T-cell (primary cell): ENCODE measurements around the gene SMAD5. TPM values are rescaled to one million over a fixed set of nuclear protein-coding genes. Genes with fewer than 3 reads are reported as not detected.

Source experiments
- ATAC-seq, 4 experiments: fragments of 200-7000 bp in 3 of 4; fragments of 150-1000 bp in 1 of 4; cut with Tn5 transposase; replicated peaks in 1 of 4; 1 replicate in 3 of 4; 2 replicates in 1 of 4; pipeline ENCODE4 v1.10.0; 2021; ENCODE audit warnings: moderate library complexity in 3 of 4, mild to moderate bottlenecking in 2 of 4, moderate number of reproducible peaks in 1 of 4
- CTCF ChIA-PET, 2 donors: fragments of 300-600 bp; sonication (Branson Sonifier 250); formaldehyde crosslinking; loops; one replicate each; lab custom pipeline; 2022; ENCODE audit warnings: antibody characterized with exemption in 2 of 2; lab: Charles Lee
- POLR2A ChIA-PET, 2 donors: fragments of 300-600 bp; sonication (Branson Sonifier 250); formaldehyde crosslinking; loops; one replicate each; lab custom pipeline; 2022; ENCODE audit warnings: antibody characterized with exemption in 2 of 2; lab: Charles Lee
- DNase-seq, 35 experiments: peaks; one replicate each; pipeline versions ENCODE4 v3.0.0 to v3.0.0-alpha.2; 2013 to 2023
- H3K27ac ChIP-seq: one replicate; pipeline ENCODE4 v1.5.1; 2013; ENCODE audit warnings: low read length
- H3K27me3 ChIP-seq, 2 experiments: replicated peaks in 1 of 2; 1 replicate in 1 of 2; 2 replicates in 1 of 2; pipeline versions ENCODE4 v1.6.1 to v1.7.0; 2013; ENCODE audit warnings: low read length in 1 of 2, mixed read lengths in 1 of 2; ENCODE audit not compliant: control insufficient read depth in 2 of 2, insufficient read depth in 2 of 2; ENCODE audit errors: extremely low read depth in 1 of 2
- H3K36me3 ChIP-seq, 2 donors: 1 replicate in 1 of 2; 2 replicates in 1 of 2; pipeline versions ENCODE4 v1.6.1 to v1.7.0; 2013; ENCODE audit warnings: low read length in 1 of 2; ENCODE audit not compliant: control insufficient read depth in 2 of 2, insufficient read depth in 1 of 2; ENCODE audit errors: extremely low read depth in 1 of 2
- H3K4me1 ChIP-seq, 2 experiments: 1 replicate in 1 of 2; 2 replicates in 1 of 2; pipeline versions ENCODE4 v1.6.1 to v1.7.0; 2013; ENCODE audit warnings: low read length in 2 of 2, mixed read lengths in 1 of 2; ENCODE audit not compliant: insufficient read depth in 2 of 2, control insufficient read depth in 1 of 2; ENCODE audit errors: extremely low read depth in 1 of 2
- H3K4me3 ChIP-seq, 2 donors: 1 replicate in 1 of 2; 2 replicates in 1 of 2; pipeline versions ENCODE4 v1.5.1 to v1.7.0; 2013; ENCODE audit warnings: mild to moderate bottlenecking in 2 of 2, low read length in 1 of 2, moderate library complexity in 1 of 2; ENCODE audit not compliant: control insufficient read depth in 1 of 2; ENCODE audit errors: extremely low read depth in 1 of 2
- H3K9me3 ChIP-seq: 2 replicates; pipeline ENCODE4 v1.7.0; 2013
- H3K27ac Mint-ChIP-seq, 2 donors: one replicate each; pipeline ENCODE4 v1.8.0; 2020 to 2021; ENCODE audit warnings: mild to moderate bottlenecking in 2 of 2, mixed read lengths in 2 of 2
- H3K27me3 Mint-ChIP-seq, 2 donors: one replicate each; pipeline ENCODE4 v1.8.0; 2021 to 2022; ENCODE audit warnings: mixed read lengths in 2 of 2
- H3K36me3 Mint-ChIP-seq: one replicate; pipeline ENCODE4 v1.8.0; 2021; ENCODE audit warnings: mixed read lengths
- H3K4me1 Mint-ChIP-seq, 3 donors: one replicate each; pipeline ENCODE4 v1.8.0; 2020 to 2022; ENCODE audit warnings: mixed read lengths in 3 of 3, mild to moderate bottlenecking in 1 of 3
- H3K4me3 Mint-ChIP-seq, 3 donors: one replicate each; pipeline ENCODE4 v1.8.0; 2020 to 2022; ENCODE audit warnings: mild to moderate bottlenecking in 3 of 3, mixed read lengths in 3 of 3, moderate library complexity in 3 of 3
- H3K9me3 Mint-ChIP-seq, 3 donors: one replicate each; pipeline ENCODE4 v1.8.0; 2020 to 2022; ENCODE audit warnings: mixed read lengths in 3 of 3
- WGBS: methylation state at CpG from one replicate; pipeline ENCODE4 v1.1.5; 2013; ENCODE audit warnings: missing lambda C conversion rate; ENCODE audit not compliant: insufficient coverage; 5-methylcytosine and 5-hydroxymethylcytosine counted together
- total RNA-seq, 35 experiments: library from RNA in 6 of 35; stranded (reverse) in 6 of 35; fragments of 120-200 nt in 1 of 35; gene quantifications; one replicate each; pipeline versions ENCODE4 v1.2.1 to v1.2.4 and lab custom pipeline; 2013 to 2026

The SMAD5 gene
- total RNA-seq, 5 donors from 2014 or later (not counting 1 experiment from before 2014, with no cell fraction given): 8.7 to 24.2 (median 18.4) TPM

- H3K27me3 ChIP-seq: peaks cover 0 to 21% of the 10 kb centered on the region in 2 experiments
- CTCF ChIA-PET: no interaction called here
- peaks cover 0 to 6% of the 10 kb centered on the region in 2 experiments for H3K4me1 ChIP-seq
- Mint-ChIP-seq H3K27me3 (peaks cover 18 to 25% of the 10 kb centered on the region in 2 donors), H3K27ac (no peak overlapping the region), H3K9me3 (no peaks in the 10 kb centered on the region), H3K36me3 (no peaks in the 10 kb centered on the region), H3K4me1 (peaks cover 9 to 56% (median 42%) of the 10 kb centered on the region in 3 donors), H3K4me3 (no peak overlapping the region)
- WGBS: 100% methylated on average over 1 of the region's 2 CpGs
- POLR2A ChIA-PET: no interaction called here
- H3K4me3 ChIP-seq: no peak overlapping the region
- ATAC-seq (no peak), DNase-seq (no peak)
- no peak overlapping the region for H3K27ac ChIP-seq
- no peaks in the 10 kb centered on the region for H3K36me3 ChIP-seq
- H3K9me3 ChIP-seq: no peaks in the 10 kb centered on the region
Observed at GRCh38 chr5:136135536-136135935, 2.9 kb downstream of the SMAD5 start.

- no CpG with 5 or more reads among the region's 2 CpGs for WGBS
- POLR2A ChIA-PET: no interaction called here
- peaks cover 0 to 47% (median 38%) of the 10 kb centered on the region in 3 donors for H3K4me1 Mint-ChIP-seq
- CTCF ChIA-PET: no interaction called here
- no peaks in the 10 kb centered on the region for H3K36me3 Mint-ChIP-seq
- Histone ChIP-seq H3K36me3 (no peaks in the 10 kb centered on the region), H3K27me3 (peaks cover 0 to 11% of the 10 kb centered on the region in 2 experiments), H3K9me3 (no peaks in the 10 kb centered on the region), H3K27ac (no peak overlapping the region), H3K4me3 (no peak overlapping the region), H3K4me1 (no peaks in the 10 kb centered on the region)
- H3K4me3 Mint-ChIP-seq: no peak overlapping the region
- H3K27ac Mint-ChIP-seq: no peak overlapping the region
- no peaks in the 10 kb centered on the region for H3K9me3 Mint-ChIP-seq
- peaks cover 0 to 8% of the 10 kb centered on the region in 2 donors for H3K27me3 Mint-ChIP-seq
- ATAC-seq (no peak), DNase-seq (no peak)
Observed at GRCh38 chr5:136137497-136138220, 5.0 kb downstream of the SMAD5 start.

GRCh38 chr5:136141561-136141960, 8.9 kb downstream of the SMAD5 start:
- no peaks in the 10 kb centered on the region for H3K36me3 ChIP-seq
- DNase-seq (no peak), ATAC-seq (no peak)
- H3K9me3 ChIP-seq: no peaks in the 10 kb centered on the region
- H3K9me3 Mint-ChIP-seq: no peaks in the 10 kb centered on the region
- ChIA-PET POLR2A (no interaction called here), CTCF (no interaction called here)
- H3K4me3 Mint-ChIP-seq: no peak overlapping the region
- no peak overlapping the region for H3K27ac Mint-ChIP-seq
- H3K36me3 Mint-ChIP-seq: no peaks in the 10 kb centered on the region
- H3K4me1 ChIP-seq: no peaks in the 10 kb centered on the region
- H3K27me3 ChIP-seq: peaks cover 0 to 3% of the 10 kb centered on the region in 2 experiments
- no peak overlapping the region for H3K27ac ChIP-seq
- H3K4me3 ChIP-seq: no peak overlapping the region
- H3K4me1 Mint-ChIP-seq: peaks cover 0 to 29% (median 20%) of the 10 kb centered on the region in 3 donors
- H3K27me3 Mint-ChIP-seq: no peaks in the 10 kb centered on the region

GRCh38 chr5:136143312-136143711, 10.7 kb downstream of the SMAD5 start:
- POLR2A ChIA-PET: interaction anchor here in 1 of 2 donors (0.7 kb wide), 1 partner anchor 29 kb away, joined by 5 read pairs; no protein-coding TSS in a partner anchor
- no peaks in the 10 kb centered on the region for H3K36me3 ChIP-seq
- Mint-ChIP-seq H3K4me1 (peaks cover 0 to 17% (median 13%) of the 10 kb centered on the region in 3 donors), H3K36me3 (no peaks in the 10 kb centered on the region), H3K4me3 (no peak overlapping the region), H3K9me3 (no peaks in the 10 kb centered on the region), H3K27ac (no peak overlapping the region), H3K27me3 (no peaks in the 10 kb centered on the region)
- H3K4me1 ChIP-seq: no peaks in the 10 kb centered on the region
- CTCF ChIA-PET: no interaction called here
- WGBS: 95% methylated on average over 4 of the region's 6 CpGs
- H3K4me3 ChIP-seq: no peak overlapping the region
- no peaks in the 10 kb centered on the region for H3K9me3 ChIP-seq
- H3K27me3 ChIP-seq: no peaks in the 10 kb centered on the region
- no peak for ATAC-seq
- DNase-seq: no peak
- no peak overlapping the region for H3K27ac ChIP-seq

GRCh38 chr5:136143763-136144162, 11.1 kb downstream of the SMAD5 start:
- CTCF ChIA-PET: no interaction called here
- ATAC-seq (no peak), DNase-seq (no peak)
- Histone ChIP-seq H3K27ac (no peak overlapping the region), H3K4me1 (no peaks in the 10 kb centered on the region), H3K4me3 (no peak overlapping the region), H3K9me3 (no peaks in the 10 kb centered on the region), H3K27me3 (no peaks in the 10 kb centered on the region), H3K36me3 (no peaks in the 10 kb centered on the region)
- POLR2A ChIA-PET: no interaction called here
- Mint-ChIP-seq H3K36me3 (no peaks in the 10 kb centered on the region), H3K4me1 (peaks cover 0 to 18% (median 11%) of the 10 kb centered on the region in 3 donors), H3K4me3 (no peak overlapping the region), H3K27me3 (no peaks in the 10 kb centered on the region), H3K27ac (no peak overlapping the region), H3K9me3 (no peaks in the 10 kb centered on the region)
- WGBS: 100% methylated on average over 1 of the region's 3 CpGs

- no peaks in the 10 kb centered on the region for H3K36me3 Mint-ChIP-seq
- H3K4me1 Mint-ChIP-seq: peaks cover 0 to 12% (median 6%) of the 10 kb centered on the region in 3 donors
- Histone ChIP-seq H3K36me3 (no peaks in the 10 kb centered on the region), H3K27me3 (no peaks in the 10 kb centered on the region), H3K4me1 (no peaks in the 10 kb centered on the region), H3K4me3 (no peak overlapping the region), H3K27ac (no peak overlapping the region), H3K9me3 (no peaks in the 10 kb centered on the region)
- no peaks in the 10 kb centered on the region for H3K9me3 Mint-ChIP-seq
- ATAC-seq: no peak
- POLR2A ChIA-PET: no interaction called here
- no CpG with 5 or more reads among the region's 2 CpGs for WGBS
- no peaks in the 10 kb centered on the region for H3K27me3 Mint-ChIP-seq
- DNase-seq: no peak
- CTCF ChIA-PET: no interaction called here
- H3K27ac Mint-ChIP-seq: no peak overlapping the region
- no peak overlapping the region for H3K4me3 Mint-ChIP-seq
Observed at GRCh38 chr5:136145030-136145429, 12.4 kb downstream of the SMAD5 start.
